Smooth muscle cell (in vitro differentiated cells): ENCODE data around the gene TMC1. TPM values are rescaled to one million over a fixed set of nuclear protein-coding genes. Genes with fewer than 3 reads are reported as not detected.

Experiments used
- DNase-seq: peaks from one replicate; lab custom pipeline; 2025; ENCODE audit not compliant: unreplicated experiment; lab: John Stamatoyannopoulos, UW
- H2AFZ ChIP-seq: fragments of 200-600 bp; sonication (generic); 2 replicates; pipeline ENCODE4 v1.6.0; 2016; ENCODE audit warnings: antibody characterized with exemption, low read depth, mild to moderate bottlenecking
- H3F3A ChIP-seq: fragments of 200-600 bp; sonication (generic); 2 replicates; pipeline ENCODE4 v1.6.0; 2017; ENCODE audit warnings: antibody characterized with exemption, low read depth
- H3K27ac ChIP-seq: fragments of 200-600 bp; sonication (generic); 2 replicates; pipeline ENCODE4 v1.5.1; 2016; ENCODE audit warnings: low read depth, mild to moderate bottlenecking
- H3K27me3 ChIP-seq: fragments of 200-600 bp; sonication (generic); 2 replicates; pipeline ENCODE4 v1.6.1; 2016; ENCODE audit warnings: low read depth, mild to moderate bottlenecking
- H3K36me3 ChIP-seq: fragments of 200-600 bp; sonication (generic); 2 replicates; pipeline ENCODE4 v1.5.1; 2016; ENCODE audit warnings: low read depth
- H3K4me1 ChIP-seq: fragments of 200-600 bp; sonication (generic); 2 replicates; pipeline ENCODE4 v1.5.1; 2016; ENCODE audit warnings: low read depth
- H3K4me2 ChIP-seq: fragments of 200-600 bp; sonication (generic); 2 replicates; pipeline ENCODE4 v1.6.0; 2016; ENCODE audit warnings: mild to moderate bottlenecking
- H3K4me3 ChIP-seq: fragments of 200-600 bp; sonication (generic); 2 replicates; pipeline ENCODE4 v1.5.1; 2016; ENCODE audit warnings: mild to moderate bottlenecking
- H3K79me2 ChIP-seq: fragments of 200-600 bp; sonication (generic); 2 replicates; pipeline ENCODE4 v1.6.0; 2016; ENCODE audit warnings: low read depth, mild to moderate bottlenecking
- H3K9ac ChIP-seq: fragments of 200-600 bp; sonication (generic); 2 replicates; pipeline ENCODE4 v1.6.0; 2016; ENCODE audit warnings: low read depth
- H3K9me3 ChIP-seq: fragments of 200-600 bp; sonication (generic); replicated peaks from 2 replicates; pipeline ENCODE4 v1.5.1; 2016; ENCODE audit warnings: low read depth
- H4K20me1 ChIP-seq: fragments of 200-600 bp; sonication (generic); 2 replicates; pipeline ENCODE4 v1.6.0; 2016; ENCODE audit warnings: low read depth
- WGBS: methylation state at CpG from one replicate; pipeline ENCODE4 v1.1.7; 2016; ENCODE audit warnings: low lambda C conversion rate; 5-methylcytosine and 5-hydroxymethylcytosine counted together
- polyA plus RNA-seq: library from polyadenylated mRNA; unstranded; fragments of >200 nt; fragmentation: Nextera tagmentation; extraction: Ambion mirVana; gene quantifications from 2 replicates; pipeline ENCODE4 v1.2.1, GENCODE V29; 2016
- total RNA-seq: library from RNA; depleted of rRNA; stranded (reverse); fragments of >200 nt; gene quantifications from 2 replicates; pipeline ENCODE4 v1.2.3, GENCODE V29; 2014
- TF ChIP-seq, protein P1 (sequence below): fragments of 200-600 bp; sonication (generic); IDR thresholded peaks from 2 replicates; pipeline ENCODE4 v1.5.1; 2017; ENCODE audit warnings: borderline replicate concordance, mild to moderate bottlenecking, antibody characterized with exemption; ENCODE audit not compliant: insufficient read depth, poor library complexity, severe bottlenecking

TMC1 gene
- total and polyA plus RNA-seq, 2 experiments from 2014 or later, result not detected

DNA sequence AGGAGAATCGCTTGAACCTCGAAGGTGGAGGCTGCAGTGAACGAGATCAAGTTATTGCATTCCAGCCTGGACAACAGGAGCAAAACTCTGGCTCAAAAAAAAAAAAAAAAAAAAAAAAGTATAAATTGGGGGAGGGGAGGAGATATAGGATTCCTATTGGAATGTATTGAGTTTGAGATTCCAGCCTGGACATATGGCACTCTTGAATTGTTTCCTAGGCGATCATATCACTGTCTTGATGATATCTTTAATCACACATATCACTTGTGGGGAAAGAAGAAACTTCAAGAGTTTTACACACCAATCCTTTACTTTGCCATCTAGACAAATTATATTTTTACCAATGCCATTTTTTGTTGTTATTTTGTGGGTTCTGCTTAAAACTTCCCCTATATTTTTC is 42.4 kb downstream of the TMC1 start:
- no peaks in the 10 kb centered on the region for H3K9me3 ChIP-seq
- no peak overlapping the region for H3K27ac ChIP-seq
- H3K4me2 ChIP-seq, result no peak overlapping the region
- DNase-seq, result no peak
- no peak overlapping the region for H3K4me3 ChIP-seq
- no peak overlapping the region for H3K9ac ChIP-seq
- no peaks in the 10 kb centered on the region for H3K36me3 ChIP-seq
- H2AFZ ChIP-seq, result no peak overlapping the region
- 98% methylated on average over 4 of the region's 4 CpGs for WGBS
- no peaks in the 10 kb centered on the region for H3K4me1 ChIP-seq
- no peaks in the 10 kb centered on the region for H3K79me2 ChIP-seq
- TF ChIP-seq, protein P1, sequence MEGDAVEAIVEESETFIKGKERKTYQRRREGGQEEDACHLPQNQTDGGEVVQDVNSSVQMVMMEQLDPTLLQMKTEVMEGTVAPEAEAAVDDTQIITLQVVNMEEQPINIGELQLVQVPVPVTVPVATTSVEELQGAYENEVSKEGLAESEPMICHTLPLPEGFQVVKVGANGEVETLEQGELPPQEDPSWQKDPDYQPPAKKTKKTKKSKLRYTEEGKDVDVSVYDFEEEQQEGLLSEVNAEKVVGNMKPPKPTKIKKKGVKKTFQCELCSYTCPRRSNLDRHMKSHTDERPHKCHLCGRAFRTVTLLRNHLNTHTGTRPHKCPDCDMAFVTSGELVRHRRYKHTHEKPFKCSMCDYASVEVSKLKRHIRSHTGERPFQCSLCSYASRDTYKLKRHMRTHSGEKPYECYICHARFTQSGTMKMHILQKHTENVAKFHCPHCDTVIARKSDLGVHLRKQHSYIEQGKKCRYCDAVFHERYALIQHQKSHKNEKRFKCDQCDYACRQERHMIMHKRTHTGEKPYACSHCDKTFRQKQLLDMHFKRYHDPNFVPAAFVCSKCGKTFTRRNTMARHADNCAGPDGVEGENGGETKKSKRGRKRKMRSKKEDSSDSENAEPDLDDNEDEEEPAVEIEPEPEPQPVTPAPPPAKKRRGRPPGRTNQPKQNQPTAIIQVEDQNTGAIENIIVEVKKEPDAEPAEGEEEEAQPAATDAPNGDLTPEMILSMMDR, result no peak
- no peaks in the 10 kb centered on the region for H4K20me1 ChIP-seq
- no peaks in the 10 kb centered on the region for H3F3A ChIP-seq
- H3K27me3 ChIP-seq, result no peaks in the 10 kb centered on the region

DNA sequence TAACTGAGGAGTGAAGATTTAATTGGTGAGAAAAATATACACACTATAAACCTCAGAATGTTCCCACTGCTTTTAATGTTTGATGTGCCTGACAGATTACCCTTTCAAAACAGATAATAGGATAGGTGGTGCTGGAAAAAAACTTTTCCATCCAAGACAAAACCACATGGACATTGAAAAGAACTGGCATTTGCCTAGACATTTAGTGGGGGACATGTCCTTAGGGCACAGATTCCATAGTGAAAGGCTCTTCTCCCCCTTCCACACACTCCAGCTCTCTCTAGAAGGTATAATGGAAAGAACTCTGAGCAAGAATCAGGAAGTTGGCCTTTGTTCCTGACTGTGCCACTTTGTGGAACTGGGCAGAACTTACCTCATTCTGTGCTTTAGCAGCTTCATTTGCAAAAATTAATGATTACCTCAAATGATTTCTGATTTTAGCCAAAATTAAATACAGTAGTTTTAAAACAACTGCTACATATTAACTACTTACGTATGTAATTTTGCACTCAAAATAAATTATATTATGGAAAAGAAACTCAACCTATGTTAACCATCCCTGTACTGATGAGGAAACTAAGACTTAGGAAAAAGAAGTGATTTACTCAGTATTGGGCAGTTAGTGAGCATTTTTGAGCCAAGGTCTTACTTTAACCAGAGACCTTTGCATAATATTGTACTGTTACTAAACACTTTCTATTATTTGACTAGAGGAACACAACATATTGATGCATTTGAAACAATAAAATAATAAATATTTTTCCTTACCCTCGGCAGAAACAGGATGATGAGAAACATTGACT is 43.3 kb downstream of the TMC1 start:
- Histone ChIP-seq H3F3A (no peaks in the 10 kb centered on the region), H3K27ac (no peak overlapping the region), H3K4me1 (no peaks in the 10 kb centered on the region), H2AFZ (no peak overlapping the region), H3K9ac (no peak overlapping the region), H3K36me3 (no peaks in the 10 kb centered on the region), H4K20me1 (no peaks in the 10 kb centered on the region), H3K9me3 (no peaks in the 10 kb centered on the region), H3K4me2 (no peak overlapping the region), H3K27me3 (no peaks in the 10 kb centered on the region), H3K79me2 (no peaks in the 10 kb centered on the region), H3K4me3 (no peak overlapping the region)
- TF ChIP-seq, protein P1, result no peak
- no peak for DNase-seq
- WGBS, result 93% methylated on average over 2 of the region's 2 CpGs

DNA sequence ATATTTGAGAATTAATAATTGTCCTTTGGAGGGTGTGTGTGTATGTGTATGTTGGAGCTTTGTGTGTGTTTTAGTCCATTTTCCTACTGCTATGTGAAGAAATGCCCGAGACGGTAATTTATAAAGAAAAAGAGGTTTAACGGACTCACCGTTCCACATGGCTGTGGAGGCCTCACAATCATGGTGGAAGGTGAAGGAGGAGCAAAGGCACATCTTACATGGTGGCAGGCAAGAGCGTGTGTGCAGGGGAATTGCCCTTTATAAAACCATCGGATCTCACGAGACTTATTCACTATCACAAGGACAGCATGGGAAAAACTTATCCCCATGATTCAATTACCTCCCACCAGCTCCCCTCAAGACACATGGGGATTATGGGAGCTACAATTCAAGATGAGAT is 44.1 kb downstream of the TMC1 start:
- Histone ChIP-seq H3K79me2 (no peaks in the 10 kb centered on the region), H2AFZ (no peak overlapping the region), H3K27ac (no peak overlapping the region), H3K4me1 (no peaks in the 10 kb centered on the region), H4K20me1 (no peaks in the 10 kb centered on the region), H3K27me3 (no peaks in the 10 kb centered on the region), H3F3A (no peaks in the 10 kb centered on the region), H3K36me3 (no peaks in the 10 kb centered on the region), H3K9ac (no peak overlapping the region), H3K4me2 (no peak overlapping the region), H3K9me3 (no peaks in the 10 kb centered on the region), H3K4me3 (no peak overlapping the region)
- WGBS, result 95% methylated on average over 7 of the region's 7 CpGs
- TF ChIP-seq, protein P1, result no peak
- DNase-seq, result no peak

DNA sequence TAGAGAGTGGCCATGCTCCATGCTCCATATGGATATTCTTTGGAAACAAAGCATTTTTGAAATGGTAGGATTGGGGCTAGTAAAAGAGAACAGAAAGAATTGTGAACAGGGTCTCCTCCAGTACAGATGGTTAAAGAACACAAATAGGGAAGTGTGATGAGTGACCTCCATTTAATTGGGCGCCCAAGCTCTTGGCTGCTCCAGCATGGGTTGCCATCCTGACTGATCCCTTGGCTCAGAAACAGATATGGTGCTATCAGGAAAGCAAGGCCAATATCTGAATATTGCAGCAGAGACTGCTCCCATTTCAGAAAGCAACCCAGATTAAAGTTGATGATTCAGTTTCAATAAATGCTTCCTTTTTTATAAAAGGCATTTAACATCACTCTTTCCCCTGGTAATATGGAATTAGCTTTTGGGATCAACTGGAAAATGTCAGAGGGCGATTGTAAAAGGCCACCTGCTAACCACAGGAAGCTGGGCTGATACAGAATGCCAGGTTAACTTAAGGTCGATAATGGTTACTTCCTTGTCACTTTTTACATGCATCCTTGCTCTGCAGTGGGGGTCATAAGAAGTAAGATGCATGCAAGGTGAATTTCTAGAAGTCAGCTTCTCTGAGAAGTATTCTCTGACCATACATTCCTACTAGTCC is 52.9 kb downstream of the TMC1 start:
- Histone ChIP-seq H2AFZ (no peak overlapping the region), H3K4me3 (no peak overlapping the region), H3K27me3 (no peaks in the 10 kb centered on the region), H3K27ac (no peak overlapping the region), H4K20me1 (no peaks in the 10 kb centered on the region), H3F3A (no peaks in the 10 kb centered on the region), H3K4me2 (no peak overlapping the region), H3K9ac (no peak overlapping the region), H3K36me3 (no peaks in the 10 kb centered on the region), H3K4me1 (no peaks in the 10 kb centered on the region), H3K79me2 (no peaks in the 10 kb centered on the region), H3K9me3 (no peaks in the 10 kb centered on the region)
- TF ChIP-seq, protein P1, result no peak
- 91% methylated on average over 3 of the region's 3 CpGs for WGBS
- DNase-seq, result no peak
